Ishikawa (cell line): Measurements from ENCODE around the gene TNC.

ENCODE experiments used
- EP300 ChIP-seq: IDR thresholded peaks from 2 replicates; pipeline ENCODE4 v1.6.1; 2012; ENCODE audit warnings: borderline replicate concordance
- RAD21 ChIP-seq: IDR thresholded peaks from 2 replicates; pipeline ENCODE4 v1.6.1; 2012; ENCODE audit warnings: low read depth
- TAF1 ChIP-seq: IDR thresholded peaks from 2 replicates; pipeline ENCODE4 v1.6.1; 2012; ENCODE audit warnings: low read depth, mild to moderate bottlenecking
- YY1 ChIP-seq: IDR thresholded peaks from 2 replicates; pipeline ENCODE4 v1.6.1; 2012; ENCODE audit warnings: low read depth
- TF ChIP-seq, protein P1 (sequence below): IDR thresholded peaks from 2 replicates; pipeline ENCODE4 v1.6.1; 2012
- TF ChIP-seq, protein P2 (sequence below): IDR thresholded peaks from 2 replicates; pipeline ENCODE4 v1.6.1; 2012; ENCODE audit warnings: low read depth, mild to moderate bottlenecking

DNA sequence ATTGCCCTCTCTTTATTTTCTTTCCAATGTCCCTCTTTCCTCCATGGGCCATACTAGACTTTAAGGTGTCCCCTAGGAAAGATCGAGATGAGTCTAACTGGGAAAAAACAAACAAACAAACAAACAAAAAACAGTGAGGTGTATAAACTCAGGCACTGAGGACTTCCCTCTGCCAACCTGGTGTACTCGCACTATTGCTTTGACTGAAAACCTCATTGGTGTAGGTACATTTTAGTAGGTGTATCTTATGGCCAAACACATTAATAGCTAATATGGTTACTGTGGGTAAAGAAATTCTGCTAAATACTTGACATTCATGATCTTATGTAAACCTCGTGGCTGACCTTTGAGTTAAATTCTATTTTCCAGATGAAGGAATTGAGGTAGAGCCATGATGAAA is 74.3 kb downstream of the TNC start:
- TF ChIP-seq RAD21 = no peak
- TF ChIP-seq, protein P1, sequence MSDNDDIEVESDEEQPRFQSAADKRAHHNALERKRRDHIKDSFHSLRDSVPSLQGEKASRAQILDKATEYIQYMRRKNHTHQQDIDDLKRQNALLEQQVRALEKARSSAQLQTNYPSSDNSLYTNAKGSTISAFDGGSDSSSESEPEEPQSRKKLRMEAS = no peak
- TF ChIP-seq, protein P2, sequence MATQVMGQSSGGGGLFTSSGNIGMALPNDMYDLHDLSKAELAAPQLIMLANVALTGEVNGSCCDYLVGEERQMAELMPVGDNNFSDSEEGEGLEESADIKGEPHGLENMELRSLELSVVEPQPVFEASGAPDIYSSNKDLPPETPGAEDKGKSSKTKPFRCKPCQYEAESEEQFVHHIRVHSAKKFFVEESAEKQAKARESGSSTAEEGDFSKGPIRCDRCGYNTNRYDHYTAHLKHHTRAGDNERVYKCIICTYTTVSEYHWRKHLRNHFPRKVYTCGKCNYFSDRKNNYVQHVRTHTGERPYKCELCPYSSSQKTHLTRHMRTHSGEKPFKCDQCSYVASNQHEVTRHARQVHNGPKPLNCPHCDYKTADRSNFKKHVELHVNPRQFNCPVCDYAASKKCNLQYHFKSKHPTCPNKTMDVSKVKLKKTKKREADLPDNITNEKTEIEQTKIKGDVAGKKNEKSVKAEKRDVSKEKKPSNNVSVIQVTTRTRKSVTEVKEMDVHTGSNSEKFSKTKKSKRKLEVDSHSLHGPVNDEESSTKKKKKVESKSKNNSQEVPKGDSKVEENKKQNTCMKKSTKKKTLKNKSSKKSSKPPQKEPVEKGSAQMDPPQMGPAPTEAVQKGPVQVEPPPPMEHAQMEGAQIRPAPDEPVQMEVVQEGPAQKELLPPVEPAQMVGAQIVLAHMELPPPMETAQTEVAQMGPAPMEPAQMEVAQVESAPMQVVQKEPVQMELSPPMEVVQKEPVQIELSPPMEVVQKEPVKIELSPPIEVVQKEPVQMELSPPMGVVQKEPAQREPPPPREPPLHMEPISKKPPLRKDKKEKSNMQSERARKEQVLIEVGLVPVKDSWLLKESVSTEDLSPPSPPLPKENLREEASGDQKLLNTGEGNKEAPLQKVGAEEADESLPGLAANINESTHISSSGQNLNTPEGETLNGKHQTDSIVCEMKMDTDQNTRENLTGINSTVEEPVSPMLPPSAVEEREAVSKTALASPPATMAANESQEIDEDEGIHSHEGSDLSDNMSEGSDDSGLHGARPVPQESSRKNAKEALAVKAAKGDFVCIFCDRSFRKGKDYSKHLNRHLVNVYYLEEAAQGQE = no peak
- no peak for TF ChIP-seq YY1
- no peak for TF ChIP-seq EP300
- no peak for TF ChIP-seq TAF1
